ENCODE data around the gene SLC38A4.
"Not testable (repeated sequence)": the region's sequence is repeated elsewhere in the genome, so short reads cannot be mapped to it uniquely, and the experiment has no call there.

The SLC38A4 gene

GRCh38 chr12:46825591-46826414 is at the start of gene SLC38A4:
Gene SLC38A4, minus strand, starts transcription at chr12:46825997. Its CDS starts 32,926 bp downstream, at chr12:46793071.
- DNase-seq (ENCODE audit: low read depth in 2 of 2): no peak

- no peak for DNase-seq (ENCODE audit: low read depth in 2 of 2)
These were observed 49.3 kb upstream of the SLC38A4 start for GRCh38 chr12:46875095-46875494.

GRCh38 chr12:46874642-46875041 is 48.8 kb upstream of the SLC38A4 start:
- no peak for DNase-seq (ENCODE audit: low read depth in 2 of 2)

- DNase-seq (ENCODE audit: low read depth in 2 of 2): no peak
These were observed 46.3 kb upstream of the SLC38A4 start for GRCh38 chr12:46872135-46872534.

GRCh38 chr12:46865311-46865710 is 39.5 kb upstream of the SLC38A4 start:
- DNase-seq (ENCODE audit: low read depth in 2 of 2): no peak

GRCh38 chr12:46858368-46858767 is 32.6 kb upstream of the SLC38A4 start:
- DNase-seq (ENCODE audit: low read depth in 2 of 2): no peak

- no peak for DNase-seq (ENCODE audit: low read depth in 2 of 2)
These were observed 31.7 kb upstream of the SLC38A4 start for GRCh38 chr12:46857486-46857885.

- no peak for DNase-seq (ENCODE audit: low read depth in 2 of 2)
These were observed 30.0 kb upstream of the SLC38A4 start for GRCh38 chr12:46855760-46856159.

- DNase-seq (ENCODE audit: low read depth in 2 of 2): not testable (repeated sequence)
These were observed 28.4 kb upstream of the SLC38A4 start for GRCh38 chr12:46854188-46854587.

GRCh38 chr12:46848792-46849191 is 23.0 kb upstream of the SLC38A4 start:
- not testable (repeated sequence) for DNase-seq (ENCODE audit: low read depth in 2 of 2)

- DNase-seq (ENCODE audit: low read depth in 2 of 2): no peak
These were observed 21.2 kb upstream of the SLC38A4 start for GRCh38 chr12:46847001-46847400.

- no peak for DNase-seq (ENCODE audit: low read depth in 2 of 2)
These were observed 18.0 kb upstream of the SLC38A4 start for GRCh38 chr12:46843811-46844210.

GRCh38 chr12:46841891-46842290 is 16.1 kb upstream of the SLC38A4 start:
- DNase-seq (ENCODE audit: low read depth in 2 of 2): no peak

GRCh38 chr12:46839964-46840363 is 14.2 kb upstream of the SLC38A4 start:
- no peak for DNase-seq (ENCODE audit: low read depth in 2 of 2)

GRCh38 chr12:46839232-46839631 is 13.4 kb upstream of the SLC38A4 start:
- DNase-seq (ENCODE audit: low read depth in 2 of 2): no peak

- no peak for DNase-seq (ENCODE audit: low read depth in 2 of 2)
These were observed 10.0 kb upstream of the SLC38A4 start for GRCh38 chr12:46835785-46836184.

- DNase-seq (ENCODE audit: low read depth in 2 of 2): no peak
These were observed 6.4 kb upstream of the SLC38A4 start for GRCh38 chr12:46832130-46832704.

- DNase-seq (ENCODE audit: low read depth in 2 of 2): no peak
These were observed 5.7 kb upstream of the SLC38A4 start for GRCh38 chr12:46831335-46832129.

GRCh38 chr12:46830731-46831334 is 5.0 kb upstream of the SLC38A4 start:
- DNase-seq (ENCODE audit: low read depth in 2 of 2): no peak

- DNase-seq (ENCODE audit: low read depth in 2 of 2): no peak
These were observed 1.1 kb downstream of the SLC38A4 start for GRCh38 chr12:46824709-46825108.

GRCh38 chr12:46818642-46819041 is 7.2 kb downstream of the SLC38A4 start:
- no peak for DNase-seq (ENCODE audit: low read depth in 2 of 2)

- no peak for DNase-seq (ENCODE audit: low read depth in 2 of 2)
These were observed 10.0 kb downstream of the SLC38A4 start for GRCh38 chr12:46815809-46816208.
